HG03064 (cell line): Measurements from ENCODE around the gene FNBP1L.

Experiments used
- ATAC-seq: cut with Tn5 transposase; IDR thresholded peaks from one replicate; pipeline ENCODE4 v1.9.1; 2021; ENCODE audit warnings: low read depth; ENCODE audit not compliant: unreplicated experiment

FNBP1L gene

DNA sequence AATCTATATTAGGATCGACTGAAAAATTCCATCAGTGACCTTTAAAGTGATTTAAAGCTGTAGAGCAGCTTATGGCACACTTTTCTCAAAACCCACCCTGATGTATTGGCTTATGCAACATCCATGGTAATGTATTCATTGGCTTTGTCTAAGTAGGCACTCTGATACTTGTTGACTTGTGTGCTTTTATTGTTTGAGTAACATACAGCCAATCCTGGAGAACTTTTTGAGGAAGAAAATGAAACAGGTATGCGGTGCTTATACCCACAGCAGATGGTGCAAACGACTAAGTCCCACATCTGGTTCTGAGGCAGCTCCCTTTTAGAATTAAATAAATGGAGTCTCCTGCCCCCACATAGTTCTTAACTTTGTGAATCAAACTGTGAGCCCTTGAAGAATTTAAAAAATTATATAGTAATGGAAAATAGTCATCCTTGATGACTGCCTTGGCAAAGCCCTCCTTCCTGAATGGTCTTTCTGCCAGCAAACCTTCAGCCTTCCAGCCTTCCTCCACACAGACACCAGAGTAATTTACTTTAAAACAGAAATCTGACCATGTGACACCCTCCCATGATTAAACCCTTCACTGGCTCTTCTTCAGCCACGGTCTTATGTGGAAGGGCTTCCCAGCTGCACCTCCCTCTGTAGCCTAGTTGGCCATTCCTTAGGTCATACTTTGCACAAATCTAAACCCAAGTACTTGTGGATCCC is 117.7 kb downstream of the FNBP1L start:
- ATAC-seq, result no peak

- ATAC-seq, result no peak
Observed at GRCh38 chr1:93566227-93566626, 118.3 kb downstream of the FNBP1L start.

GRCh38 chr1:93567255-93567918 is 119.5 kb downstream of the FNBP1L start:
- no peak for ATAC-seq

GRCh38 chr1:93569489-93569888 is 121.6 kb downstream of the FNBP1L start:
- ATAC-seq, result no peak

DNA sequence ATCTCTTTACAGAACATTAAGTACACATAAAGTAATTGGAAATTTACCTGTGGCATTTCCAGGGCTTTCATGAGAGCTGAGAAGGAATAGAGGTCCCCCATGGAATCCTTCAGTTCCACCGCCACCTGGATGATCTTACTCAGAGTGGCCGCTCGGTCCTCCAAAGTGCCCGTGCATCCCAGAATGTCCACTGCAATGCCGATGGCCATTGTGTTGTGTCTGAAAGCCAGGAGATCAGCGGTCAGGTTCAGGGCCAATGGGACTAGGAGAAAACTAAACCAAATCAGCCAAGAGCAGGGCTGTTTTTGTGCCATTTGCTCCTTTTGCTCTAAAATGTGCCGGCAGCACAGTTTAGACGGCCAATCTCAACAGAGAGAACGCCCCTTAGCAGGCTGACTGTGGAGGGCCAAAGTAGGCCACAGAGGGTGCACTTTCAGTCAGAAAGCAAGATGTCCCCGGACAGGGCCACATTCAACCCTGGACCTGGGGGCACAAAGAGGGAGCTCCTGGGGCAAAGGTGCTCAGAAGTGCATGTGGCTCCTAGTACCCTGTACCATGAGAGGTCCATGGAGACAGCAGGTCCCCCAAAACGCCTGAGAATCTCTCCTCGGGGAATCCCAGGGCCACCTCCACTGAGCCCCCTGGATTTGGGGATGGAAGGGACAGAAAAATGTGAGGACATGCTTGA is 123.8 kb downstream of the FNBP1L start:
- ATAC-seq, result no peak

- no peak for ATAC-seq
Observed at GRCh38 chr1:93573940-93574469, 126.1 kb downstream of the FNBP1L start.

DNA sequence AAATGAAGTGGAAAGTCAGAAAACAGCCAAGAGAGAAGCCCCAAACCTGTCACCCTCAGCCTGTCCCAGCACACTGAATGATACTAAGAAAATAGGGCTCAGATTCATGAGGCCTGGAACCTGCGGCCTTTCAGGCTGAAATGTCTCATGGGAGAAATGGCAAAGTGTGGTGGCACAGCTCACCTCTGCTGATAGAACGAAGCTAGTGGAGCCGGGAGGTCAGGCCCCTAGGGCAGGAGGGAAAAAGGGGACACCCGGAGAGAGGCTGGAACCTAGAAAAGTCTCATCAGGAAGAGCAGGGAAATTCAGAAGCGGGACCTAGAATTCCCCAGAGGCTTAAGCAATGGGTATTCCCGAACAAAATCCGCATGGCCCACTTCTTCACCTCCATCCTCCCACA is 126.6 kb downstream of the FNBP1L start:
- ATAC-seq, result no peak

DNA sequence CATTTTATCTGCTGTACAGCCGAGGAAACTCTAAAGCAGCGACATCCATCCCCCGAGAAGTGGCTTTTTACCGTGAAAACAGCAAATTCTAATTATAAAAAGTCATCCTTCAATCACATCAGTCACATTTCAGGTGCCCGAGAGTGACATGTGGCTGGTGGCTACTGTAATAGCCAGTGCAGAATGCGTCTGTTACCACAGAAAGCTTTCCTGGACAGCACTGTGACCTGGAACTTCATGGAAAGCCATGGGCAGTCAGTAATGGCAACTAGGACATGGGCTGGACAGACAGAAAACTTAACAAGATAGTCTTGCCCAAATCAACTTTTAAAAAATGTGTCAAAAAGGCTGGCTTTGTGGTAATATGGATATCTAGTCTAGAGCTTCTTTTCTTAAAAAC is 127.1 kb downstream of the FNBP1L start:
- ATAC-seq, result no peak

DNA sequence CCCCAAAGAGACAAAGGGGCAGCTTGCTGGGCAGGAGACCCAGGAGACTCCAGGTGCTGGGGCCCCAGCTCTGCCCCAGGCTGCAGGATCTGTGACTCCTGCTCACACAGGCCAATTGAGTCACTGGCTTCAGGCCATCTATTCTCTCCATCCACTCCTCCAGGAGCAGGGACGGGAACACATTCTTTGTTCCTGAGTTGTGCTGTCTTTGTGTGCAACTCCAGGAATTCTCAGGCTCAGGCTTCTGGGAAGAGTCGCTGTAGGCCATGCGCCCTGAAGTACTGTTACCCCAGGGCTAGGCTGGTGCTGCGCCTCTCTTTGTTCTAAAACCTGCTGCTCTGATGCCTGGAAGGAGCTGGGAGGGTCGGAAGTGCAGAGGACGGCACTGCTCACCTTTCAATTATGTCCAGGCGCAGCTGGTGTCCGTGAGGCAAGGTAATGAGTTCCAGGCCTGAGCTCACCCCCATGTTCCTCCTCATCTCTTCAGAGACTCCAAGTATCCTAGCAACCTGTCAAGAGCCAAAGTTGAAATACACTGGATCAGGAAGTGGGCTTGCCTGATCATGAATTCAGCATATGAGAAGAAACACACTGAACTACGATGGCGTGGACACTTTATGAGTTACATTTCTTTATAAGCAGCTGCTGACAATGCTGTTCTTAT is 127.8 kb downstream of the FNBP1L start:
- ATAC-seq, result no peak

GRCh38 chr1:93576346-93576745 is 128.4 kb downstream of the FNBP1L start:
- no peak for ATAC-seq

DNA sequence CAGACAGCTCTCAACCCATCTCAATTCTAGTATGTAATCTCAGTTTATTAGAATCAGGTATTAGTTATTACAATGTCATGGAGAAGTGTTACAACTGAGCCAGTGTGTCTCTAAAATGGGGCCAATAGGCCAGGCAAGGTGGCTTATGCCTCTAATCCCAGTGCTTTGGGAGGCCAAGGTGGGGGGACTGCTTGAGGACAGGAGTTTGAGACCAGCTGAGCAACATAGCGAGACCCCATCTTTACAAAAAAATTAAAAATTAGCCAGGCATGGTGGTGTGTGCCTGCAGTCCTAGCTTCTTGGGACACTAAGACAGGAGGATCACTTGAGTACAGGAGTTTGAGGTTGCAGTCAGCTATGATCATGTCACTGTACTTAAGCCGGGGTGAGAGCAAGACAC is 128.8 kb downstream of the FNBP1L start:
- ATAC-seq, result no peak

- no peak for ATAC-seq
Observed at GRCh38 chr1:93577536-93578432, 129.9 kb downstream of the FNBP1L start.

GRCh38 chr1:93578433-93578830 is 130.5 kb downstream of the FNBP1L start:
- ATAC-seq, result no peak

GRCh38 chr1:93578911-93579825 is 131.2 kb downstream of the FNBP1L start:
- no peak for ATAC-seq

GRCh38 chr1:93579891-93580290 is 132.0 kb downstream of the FNBP1L start:
- no peak for ATAC-seq

DNA sequence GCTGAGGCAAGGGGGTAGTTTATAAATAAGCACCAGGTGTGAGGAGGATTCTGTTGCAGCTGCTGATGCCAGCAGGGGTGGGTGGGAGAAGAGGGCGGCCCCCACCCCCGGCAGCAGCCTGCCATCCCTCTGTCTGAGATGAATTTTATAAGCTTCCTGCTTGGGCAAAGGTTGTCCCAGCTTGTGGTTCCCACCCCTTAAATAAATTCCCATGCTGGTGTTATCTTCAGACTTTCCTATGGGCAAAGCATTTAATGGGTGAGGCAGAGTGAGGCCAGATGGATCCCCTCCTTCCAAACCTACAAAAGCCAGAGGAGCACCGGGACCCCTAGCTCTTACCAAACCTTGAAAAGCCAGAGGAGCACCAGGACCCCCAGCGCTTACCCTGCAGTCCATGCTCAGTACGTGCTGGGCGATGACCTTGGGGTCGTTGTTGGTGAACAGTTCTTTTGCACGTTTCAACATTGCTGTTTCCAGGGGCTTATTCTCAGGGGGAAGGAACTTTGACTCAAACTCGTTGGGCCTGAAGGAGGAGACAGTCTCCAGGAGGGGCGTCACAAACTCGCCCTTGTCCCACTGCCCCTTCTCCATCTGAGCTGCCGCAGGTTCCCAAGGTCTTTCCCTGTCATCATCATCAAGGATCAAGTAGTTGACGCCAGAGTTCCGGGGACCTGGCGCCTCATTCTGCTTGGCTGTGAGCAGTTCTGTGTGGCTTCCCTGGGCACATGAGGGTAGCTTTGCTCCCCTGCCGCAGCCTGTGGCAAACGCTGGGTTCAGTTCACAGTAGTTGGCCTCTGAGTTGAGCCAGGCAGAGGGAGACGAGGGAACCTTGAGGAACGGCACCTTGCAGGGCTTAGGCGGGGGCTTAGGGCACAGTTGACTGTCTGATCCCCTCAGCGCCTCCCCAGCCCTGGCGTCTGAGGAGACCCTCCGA is 134.3 kb downstream of the FNBP1L start:
- no peak for ATAC-seq

DNA sequence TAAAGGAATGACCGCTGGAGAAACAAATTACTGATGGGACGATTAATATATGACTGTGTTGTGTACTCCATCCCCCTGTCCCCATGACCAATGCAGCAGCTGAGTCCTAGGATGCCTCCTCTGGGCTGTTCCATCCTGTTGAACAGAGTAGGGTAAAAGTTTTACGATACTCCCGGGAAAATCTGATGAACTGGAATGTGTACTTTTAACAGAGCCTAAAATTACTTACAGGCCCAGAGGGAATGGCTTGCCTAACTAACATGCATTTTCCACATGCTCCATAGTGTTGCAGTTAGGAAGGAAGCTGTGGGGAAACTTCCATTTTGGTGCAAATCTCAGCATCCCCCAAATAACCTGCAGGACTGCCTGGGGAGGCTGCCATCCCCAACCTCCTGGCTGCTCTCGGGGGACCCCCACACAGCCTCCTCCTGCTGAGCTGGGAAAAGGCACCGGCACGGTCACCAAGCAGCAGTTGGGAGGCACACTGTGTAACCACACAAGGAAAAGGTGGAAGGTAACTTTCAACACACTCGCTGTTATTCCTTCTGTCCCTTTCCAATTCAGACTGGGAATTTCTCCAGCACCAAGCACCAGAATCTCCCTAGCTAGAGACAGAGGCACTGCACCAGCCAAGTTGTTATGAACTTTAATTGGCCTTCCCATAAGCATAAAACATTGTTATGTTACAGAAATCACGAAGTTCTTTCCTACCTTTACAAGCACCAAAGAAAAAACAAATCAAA is 136.5 kb downstream of the FNBP1L start:
- no peak for ATAC-seq
